GM21526 (cell line): ENCODE measurements around the gene CEP112.
A peak's percentile ranks its signal among the peaks of the same experiment; 100 is the strongest.

ENCODE experiments used
- ATAC-seq: cut with Tn5 transposase; IDR thresholded peaks from one replicate; pipeline ENCODE4 v1.9.1; 2021; ENCODE audit warnings: moderate library complexity; ENCODE audit not compliant: unreplicated experiment, low FRiP score

The CEP112 gene

DNA sequence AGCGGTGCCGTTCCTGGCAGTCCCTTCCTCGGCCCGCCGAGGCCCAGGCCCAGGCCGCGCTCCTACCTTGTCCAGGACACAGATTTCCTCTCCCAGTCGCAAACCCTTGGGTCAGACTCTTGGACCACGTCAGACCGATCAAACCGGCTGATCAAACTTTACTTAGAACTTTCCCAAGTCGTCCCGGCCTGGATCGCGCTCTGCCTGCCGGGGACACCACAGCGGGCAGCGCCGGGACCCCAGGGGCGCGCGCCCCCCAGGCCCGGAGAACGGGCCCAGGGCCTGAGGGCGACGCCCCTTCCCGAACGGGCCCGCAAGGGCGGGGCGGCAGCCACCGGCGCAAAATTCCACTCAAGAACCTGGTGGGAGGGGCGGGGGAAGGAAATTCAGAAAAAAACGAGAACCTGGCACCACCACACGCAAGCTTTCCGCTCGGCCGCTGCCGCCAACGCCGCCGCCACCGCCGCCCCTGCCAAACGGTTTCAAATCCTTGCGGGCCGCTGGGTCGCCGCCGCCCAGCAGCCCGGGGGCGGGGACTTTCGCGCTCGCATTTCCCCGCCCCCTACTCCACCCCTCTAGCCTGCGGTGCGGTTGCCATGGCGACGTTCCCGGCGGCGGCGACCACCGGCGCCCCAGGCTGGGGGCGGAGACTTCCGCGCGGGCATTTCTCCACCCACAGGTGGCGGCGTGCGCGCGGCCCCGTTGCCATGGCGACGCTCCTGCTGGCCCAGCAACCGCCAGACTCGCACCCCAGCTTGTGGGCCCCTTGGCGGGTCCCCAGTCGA lies at the start of gene CEP112:
Gene CEP112, minus strand, starts transcription at position 541 of the 785 bp plus-strand sequence.
- peak; percentile 53 for ATAC-seq

DNA sequence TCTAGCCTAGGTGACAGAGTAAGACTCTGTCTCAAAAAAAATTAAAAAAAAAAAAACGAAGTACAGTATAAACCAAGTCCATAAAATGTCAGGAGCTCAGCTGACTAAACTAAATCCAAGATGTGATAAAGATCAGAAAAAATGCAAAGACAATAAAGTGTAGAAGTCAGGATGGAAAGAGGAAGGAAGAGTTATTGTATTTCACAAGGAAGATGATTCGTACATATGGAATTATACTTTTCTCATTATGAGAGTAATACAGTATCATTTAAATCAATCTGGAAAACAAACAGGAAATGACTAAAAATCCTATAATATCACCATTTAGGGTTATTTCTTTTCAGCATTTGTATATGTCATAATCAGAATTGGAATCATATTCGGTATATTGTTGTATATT lies 48.7 kb upstream of the CEP112 start:
- ATAC-seq: no peak

- ATAC-seq: no peak
These were observed 48.1 kb upstream of the CEP112 start for GRCh38 chr17:66240013-66240412.

- ATAC-seq: no peak
These were observed 43.6 kb upstream of the CEP112 start for GRCh38 chr17:66235377-66235994.

GRCh38 chr17:66234611-66235010 lies 42.7 kb upstream of the CEP112 start:
- ATAC-seq: no peak

DNA sequence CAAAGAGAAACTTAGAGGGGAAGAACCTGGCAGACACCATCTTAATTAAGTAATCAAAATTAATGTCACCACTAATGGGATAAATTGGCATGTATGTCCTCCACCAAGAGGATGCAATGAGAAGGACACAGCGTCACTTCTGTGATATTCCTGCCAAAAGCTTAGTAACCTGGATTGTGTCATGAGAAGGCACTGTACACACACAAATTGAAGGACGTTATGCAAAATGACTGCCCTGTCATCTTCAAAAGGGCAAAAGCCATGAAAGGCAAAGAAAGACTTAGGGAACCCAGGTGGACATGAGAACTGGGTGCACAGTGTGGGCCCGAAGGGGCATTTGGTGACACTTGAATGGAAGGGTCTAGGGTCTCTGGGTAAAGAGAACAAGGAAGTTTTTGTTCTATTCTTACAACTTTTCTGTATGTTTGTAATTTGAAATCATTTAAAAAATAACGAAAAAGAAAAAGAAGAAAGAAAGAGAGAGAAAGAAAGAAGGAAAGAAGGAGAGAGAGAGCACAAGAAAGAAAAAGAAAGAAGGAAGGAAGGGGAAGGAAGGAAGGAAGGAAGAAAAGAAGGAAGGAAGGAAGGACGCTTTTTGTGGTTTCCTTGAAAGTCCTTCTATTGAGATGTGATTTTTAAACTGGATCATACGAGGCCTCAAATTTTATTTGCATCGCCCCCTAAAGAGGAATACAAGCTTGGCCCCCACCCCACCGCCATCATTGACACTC lies 41.3 kb upstream of the CEP112 start:
- ATAC-seq: no peak

- ATAC-seq: no peak
These were observed 39.1 kb upstream of the CEP112 start for GRCh38 chr17:66230922-66231591.

GRCh38 chr17:66229783-66230538 lies 38.0 kb upstream of the CEP112 start:
- ATAC-seq: no peak

GRCh38 chr17:66228887-66229782 lies 37.2 kb upstream of the CEP112 start, which contains the start of gene APOH:
Gene APOH, minus strand, starts transcription at chr17:66229415. Its CDS starts 36 bp downstream, at chr17:66229379.
- ATAC-seq: no peak

DNA sequence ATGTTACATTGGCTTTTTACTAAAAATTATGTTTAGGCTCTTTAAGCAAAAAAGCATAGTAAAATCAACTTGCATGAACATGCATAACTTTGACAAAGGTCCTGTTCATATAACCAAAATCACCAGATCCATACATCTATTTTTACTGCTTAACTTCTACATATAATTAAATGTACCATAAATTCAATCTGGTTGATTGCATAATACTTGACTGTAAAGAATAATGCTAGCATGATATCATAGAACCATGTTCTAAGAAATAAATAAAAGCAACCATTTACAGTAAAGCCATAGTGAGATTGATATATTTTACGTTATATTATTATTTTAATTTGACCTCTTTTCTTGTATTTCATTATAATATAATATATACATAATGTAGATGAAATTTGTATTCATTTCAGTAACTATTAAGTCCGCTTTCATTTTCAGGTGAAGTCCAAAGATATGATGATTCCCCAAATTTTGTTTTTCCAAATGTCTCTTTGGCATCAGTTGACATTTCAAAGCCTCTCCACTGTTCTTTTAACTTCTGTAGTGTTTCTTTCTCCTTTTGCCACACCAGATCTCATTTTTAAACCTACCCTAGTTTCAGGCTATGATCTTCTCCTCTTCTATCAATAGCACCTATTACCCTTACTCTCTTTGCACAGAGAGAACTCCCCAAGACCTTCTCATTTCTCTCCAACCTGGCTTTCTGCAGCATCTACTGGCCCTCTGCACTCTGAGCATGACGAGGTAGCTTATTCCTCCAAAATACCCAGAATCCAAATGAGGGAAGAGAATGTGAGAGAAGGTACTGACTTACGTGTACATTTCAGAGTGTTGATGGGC lies 35.5 kb upstream of the CEP112 start:
- no peak for ATAC-seq

DNA sequence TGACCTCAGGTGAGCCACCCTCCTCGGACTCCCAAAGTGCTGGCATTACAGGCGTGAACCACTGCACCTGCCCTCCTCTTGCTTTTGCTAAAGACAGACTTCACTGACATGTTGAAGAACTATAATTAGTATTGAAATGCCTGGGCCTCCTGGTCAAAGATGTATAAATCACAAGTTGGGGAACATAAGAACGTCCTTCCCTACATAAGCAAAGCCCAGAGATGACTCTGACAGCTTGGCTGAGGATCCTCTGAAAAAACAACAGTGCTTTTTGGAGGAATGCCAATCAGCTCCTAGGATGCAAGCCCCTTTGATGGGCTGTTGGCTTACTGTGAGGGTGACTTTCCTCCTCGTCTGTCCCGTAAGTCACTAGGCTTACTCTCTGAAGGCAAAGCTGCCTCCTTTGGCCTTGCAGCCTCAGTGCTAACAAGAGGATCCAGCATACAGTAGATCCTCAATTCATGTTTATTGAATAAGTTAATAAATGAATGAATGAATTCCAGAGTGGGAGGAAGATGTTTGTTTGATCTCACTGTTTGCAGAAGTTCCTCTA lies 30.9 kb upstream of the CEP112 start:
- ATAC-seq: no peak

DNA sequence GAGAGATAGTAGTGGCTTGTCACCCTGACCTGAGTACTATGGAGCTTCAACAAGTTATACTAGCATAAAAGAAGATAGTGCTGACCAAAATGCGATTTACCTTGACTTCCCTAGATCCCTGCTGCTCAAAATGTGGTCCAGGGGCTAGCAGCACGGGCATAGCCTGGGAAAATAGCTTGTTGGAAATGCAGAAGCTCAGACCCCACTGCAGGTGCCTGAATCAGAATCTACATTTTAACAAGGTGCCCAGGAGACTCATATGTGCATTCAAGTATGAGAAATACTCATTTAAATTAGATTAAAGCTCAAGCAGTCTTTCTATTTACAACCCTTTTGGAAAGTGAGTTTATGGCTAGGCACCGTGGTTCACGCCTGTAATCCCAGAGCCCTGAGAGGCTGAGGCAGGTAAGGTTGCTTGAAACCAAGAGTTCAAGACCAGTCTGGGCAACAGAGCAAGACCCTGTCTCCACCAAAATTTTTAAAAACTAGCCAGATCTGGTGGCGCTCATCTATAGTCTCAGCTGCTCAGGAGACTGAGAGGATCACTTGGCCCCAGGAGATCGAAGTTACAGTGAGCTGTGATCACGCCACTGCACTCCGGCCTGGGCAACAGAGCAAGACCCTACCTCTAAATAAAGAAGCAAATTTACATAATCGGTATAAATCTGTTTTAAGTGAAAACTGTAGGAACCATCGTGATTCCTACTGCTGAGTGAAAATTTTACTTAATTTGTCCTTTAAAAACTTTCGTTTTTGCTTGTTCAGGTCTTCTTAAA lies 30.0 kb upstream of the CEP112 start:
- no peak for ATAC-seq

- no peak for ATAC-seq
These were observed 29.4 kb upstream of the CEP112 start for GRCh38 chr17:66221343-66221742.

DNA sequence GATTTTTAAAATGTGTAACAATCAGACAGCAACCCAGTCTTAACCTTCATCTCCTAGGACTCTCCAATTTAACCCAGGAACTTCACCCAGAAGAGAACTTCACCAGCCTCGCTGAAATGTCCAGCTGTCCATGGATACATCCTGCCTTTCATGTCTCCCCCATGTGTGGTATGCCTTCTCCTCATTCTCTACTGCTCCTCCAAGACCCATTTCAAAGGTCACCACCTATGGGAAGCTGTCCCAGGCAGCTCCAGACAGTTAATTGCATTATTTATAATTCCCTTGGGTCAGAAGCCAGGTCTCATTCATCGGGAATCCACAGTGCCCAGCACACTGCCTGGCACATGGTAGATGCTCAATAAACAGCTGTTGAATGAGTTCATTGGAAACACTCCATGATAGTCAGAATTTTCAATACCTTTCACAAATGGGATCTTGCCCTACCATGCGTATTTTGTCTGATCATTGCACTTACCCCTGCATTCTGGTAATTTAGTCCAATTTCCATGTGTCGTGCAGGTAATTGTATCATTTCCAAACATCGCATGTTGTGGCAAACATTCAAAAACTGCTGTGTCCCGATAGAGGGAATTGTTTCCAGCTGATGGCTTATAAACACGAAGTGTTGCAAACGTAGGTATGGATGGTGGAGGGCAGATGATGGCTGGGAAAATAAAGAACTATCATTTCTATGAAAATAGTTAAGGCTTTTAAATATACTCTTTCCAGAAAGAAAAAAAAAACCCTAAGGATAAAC lies 28.3 kb upstream of the CEP112 start:
- ATAC-seq: no peak

DNA sequence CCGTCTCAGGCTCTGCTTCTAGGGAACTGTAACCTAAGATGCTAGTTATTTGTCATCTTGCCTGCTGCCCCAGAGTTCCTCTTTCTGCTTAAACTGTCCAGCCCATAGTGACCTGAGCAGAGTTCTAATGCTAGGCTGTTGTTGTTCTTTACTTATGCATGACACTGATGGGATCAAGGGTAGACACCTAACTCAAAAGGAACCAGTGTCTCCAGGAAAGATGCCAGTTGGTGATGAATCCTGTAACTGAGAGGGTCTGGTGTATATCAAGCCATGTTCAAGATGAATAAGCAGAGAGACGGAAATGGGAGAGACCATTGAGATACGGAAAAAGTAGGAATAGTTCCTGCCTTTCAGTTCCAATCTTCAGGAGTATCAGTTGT lies 23.6 kb upstream of the CEP112 start:
- ATAC-seq: no peak

- no peak for ATAC-seq
These were observed 23.1 kb upstream of the CEP112 start for GRCh38 chr17:66214884-66215528.
